GM12878 (cell line): ENCODE results near the gene MPRIP. TPM values are rescaled to one million over a fixed set of nuclear protein-coding genes. Genes with fewer than 3 reads are reported as not detected.
"Not testable (repeated sequence)": the region's sequence is repeated elsewhere in the genome, so short reads cannot be mapped to it uniquely, and the experiment has no call there.

ENCODE experiments used
- ATAC-seq: fragments of 200-7000 bp; cut with Tn5 transposase; 3 replicates; pipeline ENCODE4 v1.9.1; 2020; ENCODE audit warnings: mild to moderate bottlenecking, moderate library complexity
- BruUV-seq: library from RNA; stranded (reverse); fragments of 400-500 nt; replicated peaks from 2 replicates; lab custom pipeline; 2021; lab: Mats Ljungman, UMichigan
- CTCF ChIA-PET: fragments of 300-600 bp; sonication (Branson Sonifier 250); formaldehyde crosslinking; extraction: SDS; loops from one replicate; lab custom pipeline; 2021; ENCODE audit warnings: inconsistent platforms; lab: Yijun Ruan, JAX
- POLR2A ChIA-PET: fragments of 350-600 bp; formaldehyde crosslinking; extraction: SDS; loops from one replicate; lab custom pipeline; 2021; ENCODE audit warnings: inconsistent platforms; lab: Charles Lee
- RAD21 ChIA-PET: fragments of 300-600 bp; sonication (Branson Sonifier 250); formaldehyde crosslinking; loops from one replicate; lab custom pipeline; 2023; ENCODE audit warnings: antibody characterized with exemption; ENCODE audit not compliant: unreplicated experiment; lab: Charles Lee
- SMC1A ChIA-PET: fragments of 300-600 bp; sonication (Branson Sonifier 250); formaldehyde crosslinking; loops from one replicate; lab custom pipeline; 2023; ENCODE audit not compliant: unreplicated experiment, uncharacterized antibody; lab: Charles Lee
- DNase-seq: peaks from one replicate; pipeline ENCODE4 v3.0.0-alpha.2; 2011; ENCODE audit warnings: low read depth, low spot score
- FAIRE-seq: peaks from 3 replicates; lab custom pipeline; 2011; peaks lifted over from hg19 to GRCh38; lab: Jason Lieb, UNC
- H2AFZ ChIP-seq: 2 replicates; pipeline ENCODE4 v1.6.0; 2011; ENCODE audit warnings: low read depth, low read length, control low read depth; ENCODE audit not compliant: control insufficient read depth
- H3K27ac ChIP-seq: 2 replicates; pipeline ENCODE4 v1.5.1; 2011; ENCODE audit warnings: control low read depth; ENCODE audit not compliant: control insufficient read depth, insufficient read depth
- H3K27me3 ChIP-seq, 2 experiments: replicated peaks in 1 of 2; 2 replicates each; pipeline versions ENCODE4 v1.6.0 to v1.6.1; 2011; ENCODE audit warnings: low read length in 1 of 2; ENCODE audit not compliant: control insufficient read depth in 2 of 2, insufficient read depth in 2 of 2
- H3K36me3 ChIP-seq, 2 experiments: 2 replicates each; pipeline ENCODE4 v1.5.1; 2011; ENCODE audit warnings: low read length in 1 of 2; ENCODE audit not compliant: control insufficient read depth in 2 of 2, insufficient read depth in 2 of 2
- H3K4me1 ChIP-seq: 2 replicates; pipeline ENCODE4 v1.6.1; 2011; ENCODE audit warnings: mild to moderate bottlenecking, low read length, moderate library complexity, mixed read lengths; ENCODE audit not compliant: control insufficient read depth, insufficient read depth
- H3K4me2 ChIP-seq: 2 replicates; pipeline ENCODE4 v1.6.0; 2011; ENCODE audit warnings: control low read depth; ENCODE audit not compliant: control insufficient read depth, insufficient read depth
- H3K4me3 ChIP-seq: fragments of 200-600 bp; sonication (generic); 2 replicates; pipeline ENCODE4 v1.5.1; 2016
- H3K79me2 ChIP-seq: 2 replicates; pipeline ENCODE4 v1.6.0; 2011; ENCODE audit warnings: low read length; ENCODE audit not compliant: control insufficient read depth, insufficient read depth
- H3K9ac ChIP-seq: 2 replicates; pipeline ENCODE4 v1.8.0; 2011; ENCODE audit warnings: low read length, control low read depth, mixed read lengths; ENCODE audit not compliant: control insufficient read depth, insufficient read depth
- H3K9me3 ChIP-seq: replicated peaks from 3 replicates; pipeline ENCODE4 v1.5.1; 2011; ENCODE audit warnings: mild to moderate bottlenecking, low read length; ENCODE audit not compliant: control insufficient read depth, insufficient read depth
- H4K20me1 ChIP-seq: 2 replicates; pipeline ENCODE4 v1.6.0; 2011; ENCODE audit not compliant: control insufficient read depth, insufficient read depth
- CTCF ChIP-seq, 3 experiments: IDR thresholded peaks in 2 of 3; conservative IDR thresholded peaks in 1 of 3; 2 replicates each; pipeline ENCODE4 v1.5.1; 2011; ENCODE audit warnings: low read depth in 3 of 3, low read length in 3 of 3, mild to moderate bottlenecking in 3 of 3, control low read depth in 2 of 3, moderate library complexity in 2 of 3, inconsistent platforms in 1 of 3, mixed read lengths in 1 of 3; ENCODE audit not compliant: control insufficient read depth in 2 of 3, insufficient read depth in 1 of 3; ENCODE audit errors: extremely low read depth in 1 of 3
- IKZF2 ChIP-seq, 2 experiments: fragments of 450-650 bp; IDR thresholded peaks; 2 replicates each; pipeline ENCODE4 v1.6.1; 2017; ENCODE audit warnings: mild to moderate bottlenecking in 2 of 2, moderate library complexity in 2 of 2
- whole genome bisulfite sequencing: methylation state at CpG from one replicate; pipeline ENCODE4 v1.1.6; 2016; ENCODE audit warnings: low lambda C conversion rate; ENCODE audit not compliant: insufficient replicate concordance, insufficient coverage; ENCODE audit errors: missing lambda C conversion rate; 5-methylcytosine and 5-hydroxymethylcytosine counted together
- in situ Hi-C: fragments of 300-500 bp; cut with MboI; formaldehyde crosslinking; loops from 9 replicates; pipeline ENCODE4 v1.14.3; 2018; ENCODE audit warnings: mixed read lengths
- intact Hi-C: fragments of 100-400 bp; cut with micrococcal nuclease; formaldehyde crosslinking; loops from one replicate; pipeline ENCODE4 v1.14.2; 2022; ENCODE audit not compliant: unreplicated experiment
- polyA plus RNA-seq, 11 experiments: library from polyadenylated mRNA; depleted of rRNA in 4 of 11; unstranded in 6 of 11; stranded (reverse) in 5 of 11; fragments of >200 nt; fragmentation: Nextera tagmentation in 4 of 11; fragmentation: Illumina TruSeq in 1 of 11; extraction: Ambion mirVana in 4 of 11; extraction: Trizol in 1 of 11; gene quantifications; 1 replicate in 1 of 11; 2 replicates in 10 of 11; pipeline versions ENCODE4 v1.2.1 to v1.2.3, GENCODE V29; 2011 to 2016; ENCODE audit warnings: inconsistent platforms in 2 of 11, missing spikeins in 2 of 11, low read depth in 1 of 11
- total RNA-seq, 4 experiments: library from RNA; depleted of rRNA in 3 of 4; stranded (reverse); fragments of >200 nt in 3 of 4; fragmentation: Illumina TruSeq in 1 of 4; extraction: Trizol in 1 of 4; gene quantifications; 2 replicates each; pipeline versions ENCODE4 v1.2.1 to v1.2.3, GENCODE V29; 2013 to 2021

Gene MPRIP
- total and polyA plus RNA-seq, 10 of the 15 experiments (the other 5 are each of a cell fraction or from before 2014, with no cell fraction given): 16.5 to 168 (median 71.7) TPM

- SMC1A ChIA-PET, BruUV-seq, POLR2A ChIA-PET: not testable (repeated sequence)
These were observed 45.5 kb upstream of the MPRIP start for GRCh38 chr17:16996726-16997125.

GRCh38 chr17:16997514-16998429, 44.5 kb upstream of the MPRIP start:
- H3K27ac ChIP-seq: no peak overlapping the region
- no peaks in the 10 kb centered on the region for H3K9me3 ChIP-seq
- FAIRE-seq (no peak), DNase-seq (no peak), ATAC-seq (peak; percentile 64)
- no peaks in the 10 kb centered on the region for H4K20me1 ChIP-seq
- H3K36me3 ChIP-seq: no peaks in the 10 kb centered on the region
- no peak overlapping the region for H2AFZ ChIP-seq
- ChIA-PET RAD21 (no interaction called here), POLR2A (no interaction called here), CTCF (interaction anchor here (3.6 kb wide), 1 partner anchor 315 kb away, joined by 21 read pairs; no protein-coding TSS in a partner anchor), SMC1A (no interaction called here)
- intact Hi-C loops: loop anchor here (10.0 kb wide), 1 partner anchor 53 kb away; no protein-coding TSS in a partner anchor
- no peaks in the 10 kb centered on the region for H3K27me3 ChIP-seq
- no peak overlapping the region for H3K4me3 ChIP-seq
- no peaks in the 10 kb centered on the region for H3K4me1 ChIP-seq
- no TSS peak for BruUV-seq
- H3K4me2 ChIP-seq: no peak overlapping the region
- in situ Hi-C loops: loop anchor here (25.0 kb wide), 1 partner anchor 1915 kb away; no protein-coding TSS in a partner anchor
- H3K79me2 ChIP-seq: no peaks in the 10 kb centered on the region
- H3K9ac ChIP-seq: no peak overlapping the region
- peak; percentile 21 to 28 (median 24); a peak in 4 of 6 replicates for TF ChIP-seq CTCF (IDR thresholded peaks at IDR 0.05 in 2 of 3, conservative IDR thresholded peaks at IDR 0.05 in 1 of 3; ENCODE audit: control insufficient read depth in 2 of 3, extremely low read depth in 1 of 3, insufficient read depth in 1 of 3, low read depth in 3 of 3, low read length in 3 of 3)
- no peak for TF ChIP-seq IKZF2 (IDR thresholded peaks at IDR 0.05)
- WGBS: 61% methylated on average over 14 of the region's 14 CpGs

More at GRCh38 chr17:16996726-16997125, 45.5 kb upstream of the MPRIP start:
- in situ Hi-C loops: loop anchor here (25.0 kb wide), 1 partner anchor 1916 kb away; no protein-coding TSS in a partner anchor
- FAIRE-seq, H2AFZ ChIP-seq, ATAC-seq, H3K79me2 ChIP-seq, RAD21 ChIA-PET, CTCF ChIA-PET, H3K27me3 ChIP-seq, H3K4me3 ChIP-seq, H3K9ac ChIP-seq, H3K4me1 ChIP-seq, H3K4me2 ChIP-seq, H3K36me3 ChIP-seq, DNase-seq, H3K9me3 ChIP-seq, H3K27ac ChIP-seq, H4K20me1 ChIP-seq: not testable (repeated sequence)
- 74% methylated on average over 10 of the region's 11 CpGs for WGBS
- intact Hi-C loops: loop anchor here (10.0 kb wide), 1 partner anchor 52 kb away; no protein-coding TSS in a partner anchor
